Breast epithelium (tissue), 3 donors: ENCODE data around the gene RXFP1.

Experiments used
- POLR2A ChIP-seq: fragments of 450-650 bp; IDR thresholded peaks from one replicate; pipeline ENCODE4 v1.6.1; 2016; ENCODE audit warnings: antibody characterized with exemption, mild to moderate bottlenecking, moderate library complexity
- POLR2AphosphoS5 ChIP-seq, 3 donors: sonication (generic); formaldehyde crosslinking; IDR thresholded peaks; one replicate each; pipeline ENCODE4 v1.6.1; 2017; ENCODE audit warnings: antibody characterized with exemption in 3 of 3
- TF ChIP-seq, protein P1 (sequence below), 3 donors: fragments of 450-650 bp; IDR thresholded peaks; one replicate each; pipeline ENCODE4 v1.5.1; 2016 to 2017; ENCODE audit warnings: antibody characterized with exemption in 3 of 3, mild to moderate bottlenecking in 3 of 3, moderate library complexity in 3 of 3

- TF ChIP-seq POLR2A (no peak), POLR2AphosphoS5 (IDR thresholded peaks at IDR 0.05) (no peak)
- TF ChIP-seq, protein P1, sequence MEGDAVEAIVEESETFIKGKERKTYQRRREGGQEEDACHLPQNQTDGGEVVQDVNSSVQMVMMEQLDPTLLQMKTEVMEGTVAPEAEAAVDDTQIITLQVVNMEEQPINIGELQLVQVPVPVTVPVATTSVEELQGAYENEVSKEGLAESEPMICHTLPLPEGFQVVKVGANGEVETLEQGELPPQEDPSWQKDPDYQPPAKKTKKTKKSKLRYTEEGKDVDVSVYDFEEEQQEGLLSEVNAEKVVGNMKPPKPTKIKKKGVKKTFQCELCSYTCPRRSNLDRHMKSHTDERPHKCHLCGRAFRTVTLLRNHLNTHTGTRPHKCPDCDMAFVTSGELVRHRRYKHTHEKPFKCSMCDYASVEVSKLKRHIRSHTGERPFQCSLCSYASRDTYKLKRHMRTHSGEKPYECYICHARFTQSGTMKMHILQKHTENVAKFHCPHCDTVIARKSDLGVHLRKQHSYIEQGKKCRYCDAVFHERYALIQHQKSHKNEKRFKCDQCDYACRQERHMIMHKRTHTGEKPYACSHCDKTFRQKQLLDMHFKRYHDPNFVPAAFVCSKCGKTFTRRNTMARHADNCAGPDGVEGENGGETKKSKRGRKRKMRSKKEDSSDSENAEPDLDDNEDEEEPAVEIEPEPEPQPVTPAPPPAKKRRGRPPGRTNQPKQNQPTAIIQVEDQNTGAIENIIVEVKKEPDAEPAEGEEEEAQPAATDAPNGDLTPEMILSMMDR (IDR thresholded peaks at IDR 0.05) = no peak
These were observed 149.9 kb downstream of the RXFP1 start, which contains the start of gene C4orf46 for GRCh38 chr4:158671665-158671914.
